Type B pancreatic cell (in vitro differentiated cells): ENCODE results near the gene CDK7. TPM values are rescaled to one million over a fixed set of nuclear protein-coding genes. Genes with fewer than 3 reads are reported as not detected.
A peak's percentile ranks its signal among the peaks of the same experiment; 100 is the strongest.
"Not testable (repeated sequence)": the region's sequence is repeated elsewhere in the genome, so short reads cannot be mapped to it uniquely, and the experiment has no call there.

ENCODE experiments used
- DNase-seq: peaks from one replicate; pipeline ENCODE4 v3.0.0; 2021; ENCODE audit warnings: mixed read lengths; ENCODE audit not compliant: unreplicated experiment; ENCODE audit errors: extremely low spot score
- H3K27ac Mint-ChIP-seq: 2 replicates; pipeline ENCODE4 v1.8.0; 2021; ENCODE audit warnings: mild to moderate bottlenecking, mixed read lengths
- H3K27me3 Mint-ChIP-seq: 2 replicates; pipeline ENCODE4 v1.8.0; 2021; ENCODE audit warnings: mixed read lengths
- H3K36me3 Mint-ChIP-seq: 2 replicates; pipeline ENCODE4 v1.8.0; 2021; ENCODE audit warnings: mixed read lengths
- H3K4me1 Mint-ChIP-seq: one replicate; pipeline ENCODE4 v1.8.0; 2021; ENCODE audit warnings: mixed read lengths; ENCODE audit not compliant: unreplicated experiment
- H3K4me3 Mint-ChIP-seq: 2 replicates; pipeline ENCODE4 v1.8.0; 2021; ENCODE audit warnings: mild to moderate bottlenecking, mixed read lengths
- H3K9me3 Mint-ChIP-seq: 2 replicates; pipeline ENCODE4 v1.8.0; 2021; ENCODE audit warnings: mixed read lengths
- CTCF ChIP-seq: fragments of 200-600 bp; sonication (generic); conservative IDR thresholded peaks from 2 replicates; pipeline ENCODE4 v1.5.0; 2021; ENCODE audit warnings: antibody characterized with exemption, mild to moderate bottlenecking
- total RNA-seq: library from RNA; stranded (reverse); gene quantifications from 2 replicates; pipeline ENCODE4 v1.2.1, GENCODE V29; 2021; ENCODE audit warnings: low replicate concordance

Gene CDK7
- total RNA-seq, 1 donor from 2014 or later: 27.3 TPM

- Mint-ChIP-seq H3K4me3 (no peak overlapping the region), H3K27me3 (no peaks in the 10 kb centered on the region), H3K4me1 (peaks cover 4% of the 10 kb centered on the region), H3K27ac (no peak overlapping the region), H3K9me3 (no peaks in the 10 kb centered on the region), H3K36me3 (peaks cover 24% of the 10 kb centered on the region)
- DNase-seq: no peak
- TF ChIP-seq CTCF: no peak
These were observed 8.8 kb upstream of the CDK7 start for GRCh38 chr5:69225860-69226259.

GRCh38 chr5:69230181-69230580, 4.5 kb upstream of the CDK7 start:
- no peak overlapping the region for H3K27ac Mint-ChIP-seq
- peaks cover 13% of the 10 kb centered on the region for H3K36me3 Mint-ChIP-seq
- H3K4me3 Mint-ChIP-seq: no peak overlapping the region
- H3K9me3 Mint-ChIP-seq: no peaks in the 10 kb centered on the region
- no peak for TF ChIP-seq CTCF
- peaks cover 7% of the 10 kb centered on the region for H3K4me1 Mint-ChIP-seq
- H3K27me3 Mint-ChIP-seq: no peaks in the 10 kb centered on the region
- DNase-seq: no peak

GRCh38 chr5:69231281-69231680, 3.4 kb upstream of the CDK7 start:
- Mint-ChIP-seq H3K27me3 (no peaks in the 10 kb centered on the region), H3K4me3 (no peak overlapping the region), H3K36me3 (peaks cover 8% of the 10 kb centered on the region), H3K9me3 (no peaks in the 10 kb centered on the region), H3K27ac (no peak overlapping the region), H3K4me1 (peaks cover 12% of the 10 kb centered on the region)
- TF ChIP-seq CTCF: no peak
- no peak for DNase-seq

- H3K27me3 Mint-ChIP-seq: no peaks in the 10 kb centered on the region
- TF ChIP-seq CTCF: no peak
- H3K4me3 Mint-ChIP-seq: peak overlapping the region; percentile 49
- peaks cover 13% of the 10 kb centered on the region for H3K4me1 Mint-ChIP-seq
- DNase-seq: no peak
- H3K36me3 Mint-ChIP-seq: peaks cover 8% of the 10 kb centered on the region
- H3K9me3 Mint-ChIP-seq: no peaks in the 10 kb centered on the region
- H3K27ac Mint-ChIP-seq: no peak overlapping the region
These were observed 2.8 kb upstream of the CDK7 start for GRCh38 chr5:69231851-69232250.

GRCh38 chr5:69236733-69237132, 2.0 kb downstream of the CDK7 start:
- peak overlapping the region; percentile 61 for H3K27ac Mint-ChIP-seq

GRCh38 chr5:69237877-69238276, 3.2 kb downstream of the CDK7 start:
- Mint-ChIP-seq H3K4me3 (peak overlapping the region; percentile 84), H3K36me3 (peaks cover 36% of the 10 kb centered on the region), H3K9me3 (no peaks in the 10 kb centered on the region), H3K27ac (no peak overlapping the region), H3K4me1 (peaks cover 20% of the 10 kb centered on the region), H3K27me3 (no peaks in the 10 kb centered on the region)
- no peak for DNase-seq
- no peak for TF ChIP-seq CTCF

More at GRCh38 chr5:69236733-69237132, 2.0 kb downstream of the CDK7 start:
- H3K36me3 Mint-ChIP-seq: peaks cover 31% of the 10 kb centered on the region
- not testable (repeated sequence) for H3K9me3 Mint-ChIP-seq, DNase-seq, H3K27me3 Mint-ChIP-seq
- H3K4me1 Mint-ChIP-seq: peaks cover 20% of the 10 kb centered on the region
- peak overlapping the region; percentile 84 for H3K4me3 Mint-ChIP-seq
